Esophagus squamous epithelium (tissue), 5 donors: ENCODE measurements around the gene PRSS27. TPM values are rescaled to one million over a fixed set of nuclear protein-coding genes. Genes with fewer than 3 reads are reported as not detected.
A peak's percentile ranks its signal among the peaks of the same experiment; 100 is the strongest.

Experiments used
- DNase-seq: peaks from one replicate; lab custom pipeline; 2025; lab: John Stamatoyannopoulos, UW
- H3K27ac ChIP-seq, 4 donors: fragments of 200-600 bp; sonication (generic); one replicate each; pipeline ENCODE4 v1.5.1; 2016 to 2019; ENCODE audit warnings: mild to moderate bottlenecking in 1 of 4
- H3K27me3 ChIP-seq, 4 donors: fragments of 200-600 bp; sonication (generic); 1 replicate in 3 of 4; 2 replicates in 1 of 4; pipeline versions ENCODE4 v1.5.1 to v1.6.0; 2017 to 2021; ENCODE audit warnings: antibody characterized with exemption in 1 of 4
- H3K36me3 ChIP-seq, 3 donors: fragments of 200-600 bp; sonication (generic); one replicate each; pipeline ENCODE4 v1.5.1; 2016 to 2019
- H3K4me1 ChIP-seq, 3 donors: fragments of 200-600 bp; sonication (generic); one replicate each; pipeline ENCODE4 v1.5.1; 2017 to 2019
- H3K4me3 ChIP-seq, 4 donors: fragments of 200-600 bp; sonication (generic); 1 replicate in 3 of 4; 2 replicates in 1 of 4; pipeline ENCODE4 v1.5.1; 2016 to 2019; ENCODE audit warnings: mild to moderate bottlenecking in 2 of 4, moderate library complexity in 1 of 4
- H3K9me3 ChIP-seq, 3 donors: fragments of 200-600 bp; sonication (generic); one replicate each; pipeline ENCODE4 v1.5.1; 2016 to 2019
- CTCF ChIP-seq, 6 experiments: fragments of 450-650 bp in 4 of 6; fragments of 200-600 bp in 2 of 6; sonication (generic) in 2 of 6; IDR thresholded peaks; one replicate each; pipeline ENCODE4 v1.5.1; 2016 to 2019; ENCODE audit warnings: antibody characterized with exemption in 6 of 6, mild to moderate bottlenecking in 4 of 6, moderate library complexity in 4 of 6
- POLR2A ChIP-seq, 4 donors: fragments of 450-650 bp; IDR thresholded peaks; one replicate each; pipeline ENCODE4 v1.6.1; 2017; ENCODE audit warnings: antibody characterized with exemption in 4 of 4, mild to moderate bottlenecking in 4 of 4, moderate library complexity in 3 of 4
- WGBS, 2 donors: methylation state at CpG; one replicate each; pipeline ENCODE4 v1.1.5; 2018; 5-methylcytosine and 5-hydroxymethylcytosine counted together
- intact Hi-C: fragments of 100-400 bp; cut with DNase I; formaldehyde crosslinking; loops from one replicate; pipeline ENCODE4 v1.15.0; 2022
- total RNA-seq, 4 donors: library from RNA; depleted of rRNA; stranded (reverse); fragments of >200 nt; gene quantifications; one replicate each; pipeline ENCODE4 v1.1.0, GENCODE V29; 2016
- donor health status: DM: yes; HTN: yes; CAD: no.

PRSS27 gene
- total RNA-seq, 4 donors from 2014 or later, result 188 to 463 (median 228) TPM

- Histone ChIP-seq H3K27me3 (no peaks in the 10 kb centered on the region), H3K36me3 (peaks cover 33 to 62% (median 50%) of the 10 kb centered on the region in 3 donors), H3K4me3 (no peak overlapping the region), H3K9me3 (no peaks in the 10 kb centered on the region), H3K4me1 (peaks cover 21 to 52% (median 28%) of the 10 kb centered on the region in 3 donors), H3K27ac (no peak overlapping the region)
- TF ChIP-seq CTCF (IDR thresholded peaks at IDR 0.05) (no peak), POLR2A (IDR thresholded peaks at IDR 0.05) (no peak)
- intact Hi-C loops, result no loop called here
- DNase-seq, result no peak
- 74 to 79% methylated on average over 11 of the region's 11 CpGs for WGBS, 2 donors
Observed at GRCh38 chr16:2757344-2757743, 37.3 kb upstream of the PRSS27 start.

GRCh38 chr16:2756288-2757015 is 36.4 kb upstream of the PRSS27 start:
- Histone ChIP-seq H3K9me3 (no peaks in the 10 kb centered on the region), H3K27ac (no peak overlapping the region), H3K36me3 (peaks cover 26 to 54% (median 41%) of the 10 kb centered on the region in 3 donors), H3K27me3 (no peaks in the 10 kb centered on the region), H3K4me1 (peaks cover 26 to 58% (median 33%) of the 10 kb centered on the region in 3 donors), H3K4me3 (peak overlapping the region in 1 of 4 donors; percentile 81)
- intact Hi-C loops, result no loop called here
- 70 to 76% methylated on average over 9 to 27 of the region's 30 CpGs for WGBS, 2 donors
- TF ChIP-seq CTCF (IDR thresholded peaks at IDR 0.05) (no peak), POLR2A (IDR thresholded peaks at IDR 0.05) (no peak)
- DNase-seq, result no peak

GRCh38 chr16:2755158-2755557 is 35.1 kb upstream of the PRSS27 start:
- intact Hi-C loops, result no loop called here
- WGBS, 2 donors, result 15% methylated on average over 3 of the region's 3 CpGs
- no peak for DNase-seq
- Histone ChIP-seq H3K27ac (peak overlapping the region in 1 of 4 donors; percentile 98), H3K9me3 (no peaks in the 10 kb centered on the region), H3K36me3 (peaks cover 15 to 41% (median 28%) of the 10 kb centered on the region in 3 donors), H3K4me1 (peaks cover 30 to 66% (median 38%) of the 10 kb centered on the region in 3 donors), H3K27me3 (no peaks in the 10 kb centered on the region), H3K4me3 (peak overlapping the region in 3 of 4 donors; percentile 81 to 96 (median 86))
- TF ChIP-seq POLR2A (IDR thresholded peaks at IDR 0.05) (no peak), CTCF (IDR thresholded peaks at IDR 0.05) (no peak)

GRCh38 chr16:2753733-2754020 is 33.7 kb upstream of the PRSS27 start:
- Histone ChIP-seq H3K36me3 (peaks cover 4 to 36% (median 14%) of the 10 kb centered on the region in 3 donors), H3K9me3 (no peaks in the 10 kb centered on the region), H3K27me3 (no peaks in the 10 kb centered on the region), H3K4me3 (peak overlapping the region; percentile 75 to 96 (median 84)), H3K27ac (peak overlapping the region; percentile 98 to 100 (median 98)), H3K4me1 (peaks cover 30 to 64% (median 38%) of the 10 kb centered on the region in 3 donors)
- WGBS, 2 donors, result 1% methylated on average over 7 of the region's 7 CpGs
- DNase-seq, result no peak
- intact Hi-C loops, result no loop called here
- no peak for TF ChIP-seq POLR2A (IDR thresholded peaks at IDR 0.05)
- TF ChIP-seq CTCF (IDR thresholded peaks at IDR 0.05), result no peak
